SK-N-SH (cell line): Measurements from ENCODE around the gene CADM1. TPM values are rescaled to one million over a fixed set of nuclear protein-coding genes. Genes with fewer than 3 reads are reported as not detected.

Experiments used
- CTCF ChIA-PET: fragments of 300-600, 350-600 bp; formaldehyde crosslinking; extraction: SDS; loops from one replicate; lab custom pipeline; 2021; lab: Yijun Ruan, JAX
- POLR2A ChIA-PET: fragments of 350-600 bp; sonication (Branson Sonifier 250); formaldehyde crosslinking; extraction: SDS; loops from one replicate; lab custom pipeline; 2020; ENCODE audit warnings: antibody characterized with exemption, inconsistent platforms; lab: Yijun Ruan, JAX
- DNase-seq: peaks from one replicate; pipeline ENCODE4 v3.0.0; 2012
- H2AFZ ChIP-seq: fragments of 200-600 bp; sonication (generic); 2 replicates; pipeline ENCODE4 v1.8.1; 2016; ENCODE audit warnings: antibody characterized with exemption, mild to moderate bottlenecking, low read depth
- H3F3A ChIP-seq: fragments of 200-600 bp; sonication (generic); replicated peaks from 2 replicates; pipeline ENCODE3; 2016; ENCODE audit warnings: antibody characterized with exemption, mild to moderate bottlenecking; ENCODE audit not compliant: insufficient read depth
- H3K27ac ChIP-seq, 2 experiments: fragments of 200-500 bp in 1 of 2; fragments of 200-600 bp in 1 of 2; sonication (Bioruptor generic) in 1 of 2; sonication (generic), shearing (Covaris generic) in 1 of 2; 2 replicates each; pipeline versions ENCODE4 v1.5.1 to v1.6.1; 2014 to 2016; ENCODE audit warnings: low read depth in 2 of 2, inconsistent platforms in 1 of 2, low read length in 1 of 2, mild to moderate bottlenecking in 1 of 2, mixed read lengths in 1 of 2
- H3K27me3 ChIP-seq: fragments of 200-600 bp; sonication (generic), shearing (Covaris generic); 2 replicates; pipeline ENCODE4 v1.6.1; 2016; ENCODE audit warnings: mixed run types; ENCODE audit not compliant: insufficient read depth
- H3K36me3 ChIP-seq, 2 experiments: fragments of 200-500 bp in 1 of 2; fragments of 200-600 bp in 1 of 2; sonication (Bioruptor generic) in 1 of 2; sonication (generic) in 1 of 2; replicated peaks in 1 of 2; 2 replicates each; pipeline versions ENCODE3 to v1.5.1; 2014 to 2016; ENCODE audit warnings: low read length in 1 of 2, mild to moderate bottlenecking in 1 of 2; ENCODE audit not compliant: insufficient read depth in 2 of 2, control insufficient read depth in 1 of 2
- H3K4me1 ChIP-seq, 2 experiments: fragments of 200-500 bp in 1 of 2; fragments of 200-600 bp in 1 of 2; sonication (Bioruptor generic) in 1 of 2; sonication (generic), shearing (Covaris generic) in 1 of 2; 2 replicates each; pipeline versions ENCODE4 v1.5.1 to v1.6.1; 2014 to 2016; ENCODE audit warnings: low read depth in 1 of 2, low read length in 1 of 2, mixed run types in 1 of 2; ENCODE audit not compliant: insufficient read depth in 2 of 2, control insufficient read depth in 1 of 2
- H3K4me2 ChIP-seq: fragments of 200-600 bp; sonication (generic), shearing (Covaris generic); 2 replicates; pipeline ENCODE4 v1.6.1; 2017; ENCODE audit warnings: mixed run types
- H3K4me3 ChIP-seq, 2 experiments: fragments of 200-500 bp in 1 of 2; fragments of 200-600 bp in 1 of 2; sonication (Bioruptor generic) in 1 of 2; sonication (generic), shearing (Covaris generic) in 1 of 2; 2 replicates each; pipeline versions ENCODE4 v1.5.1 to v1.8.1; 2014 to 2016; ENCODE audit warnings: low read depth in 2 of 2, inconsistent platforms in 1 of 2, low read length in 1 of 2, mild to moderate bottlenecking in 1 of 2, mixed read lengths in 1 of 2, moderate library complexity in 1 of 2
- H3K79me2 ChIP-seq: fragments of 200-600 bp; sonication (generic); 2 replicates; pipeline ENCODE4 v1.8.1; 2017; ENCODE audit warnings: mild to moderate bottlenecking; ENCODE audit not compliant: insufficient read depth
- H3K9ac ChIP-seq: fragments of 200-600 bp; sonication (generic); 2 replicates; pipeline ENCODE4 v1.6.1; 2017; ENCODE audit warnings: mixed run types
- H3K9me2 ChIP-seq: fragments of 200-600 bp; sonication (generic); 2 replicates; pipeline ENCODE4 v1.6.1; 2017; ENCODE audit warnings: mixed run types
- H3K9me3 ChIP-seq: fragments of 200-600 bp; sonication (generic); 2 replicates; pipeline ENCODE4 v1.6.1; 2017; ENCODE audit warnings: mixed run types, mild to moderate bottlenecking, moderate library complexity
- H4K20me1 ChIP-seq: fragments of 200-600 bp; sonication (generic); 2 replicates; pipeline ENCODE4 v1.6.1; 2017; ENCODE audit warnings: mild to moderate bottlenecking, mixed run types; ENCODE audit not compliant: insufficient read depth
- CHD2 ChIP-seq: fragments of 150-350 bp; IDR thresholded peaks from 2 replicates; pipeline ENCODE4 v1.6.1; 2018; ENCODE audit warnings: low read length; ENCODE audit not compliant: partially characterized antibody
- EP300 ChIP-seq, 2 experiments: IDR thresholded peaks; 2 replicates each; pipeline versions ENCODE4 v1.4.0 to v1.6.1; 2012; ENCODE audit warnings: borderline replicate concordance in 1 of 2, low read depth in 1 of 2, low read length in 1 of 2
- GABPA ChIP-seq: IDR thresholded peaks from 2 replicates; pipeline ENCODE4 v1.4.0; 2012; ENCODE audit warnings: low read depth, mild to moderate bottlenecking
- MEF2A ChIP-seq: IDR thresholded peaks from 2 replicates; pipeline ENCODE4 v1.4.0; 2012; ENCODE audit warnings: low read depth, borderline replicate concordance
- NRF1 ChIP-seq: IDR thresholded peaks from 2 replicates; pipeline ENCODE4 v1.6.1; 2012; ENCODE audit warnings: low read depth, mild to moderate bottlenecking, low read length
- RAD21 ChIP-seq: IDR thresholded peaks from 2 replicates; pipeline ENCODE4 v1.6.1; 2012; ENCODE audit warnings: mild to moderate bottlenecking, low read length
- RCOR1 ChIP-seq: fragments of 150-350 bp; IDR thresholded peaks from 2 replicates; pipeline ENCODE4 v1.6.1; 2017; ENCODE audit warnings: antibody characterized with exemption, low read length
- SIN3A ChIP-seq: IDR thresholded peaks from 2 replicates; pipeline ENCODE4 v1.6.1; 2012; ENCODE audit warnings: low read depth, mild to moderate bottlenecking, low read length, moderate library complexity, borderline replicate concordance
- SMC3 ChIP-seq: IDR thresholded peaks from 2 replicates; pipeline ENCODE4 v1.6.1; 2012; ENCODE audit warnings: low read depth, low read length, improper control_type of control experiment
- TAF1 ChIP-seq: IDR thresholded peaks from 2 replicates; pipeline ENCODE4 v1.6.1; 2012; ENCODE audit warnings: low read depth, mild to moderate bottlenecking, low read length, moderate library complexity, borderline replicate concordance
- YY1 ChIP-seq: IDR thresholded peaks from 2 replicates; pipeline ENCODE4 v1.4.0; 2012; ENCODE audit warnings: low read depth, mild to moderate bottlenecking
- WGBS: methylation state at CpG from one replicate; pipeline ENCODE4 v1.1.6; 2017; ENCODE audit warnings: low lambda C conversion rate; 5-methylcytosine and 5-hydroxymethylcytosine counted together
- polyA plus RNA-seq, 3 experiments: library from polyadenylated mRNA; depleted of rRNA; stranded (reverse); fragments of >200 nt; gene quantifications; 2 replicates each; pipeline ENCODE4 v1.2.3, GENCODE V29; 2012
- TF ChIP-seq, protein P1 (sequence below): fragments of 150-350 bp; IDR thresholded peaks from 2 replicates; pipeline ENCODE4 v1.6.1; 2016; ENCODE audit warnings: mild to moderate bottlenecking, low read depth, low read length
- TF ChIP-seq, protein P2 (sequence below): IDR thresholded peaks from 2 replicates; pipeline ENCODE4; 2012

Gene CADM1
- polyA plus RNA-seq, 1 of the 3 experiments (the other 2 are of a cell fraction): 7.9 TPM

DNA sequence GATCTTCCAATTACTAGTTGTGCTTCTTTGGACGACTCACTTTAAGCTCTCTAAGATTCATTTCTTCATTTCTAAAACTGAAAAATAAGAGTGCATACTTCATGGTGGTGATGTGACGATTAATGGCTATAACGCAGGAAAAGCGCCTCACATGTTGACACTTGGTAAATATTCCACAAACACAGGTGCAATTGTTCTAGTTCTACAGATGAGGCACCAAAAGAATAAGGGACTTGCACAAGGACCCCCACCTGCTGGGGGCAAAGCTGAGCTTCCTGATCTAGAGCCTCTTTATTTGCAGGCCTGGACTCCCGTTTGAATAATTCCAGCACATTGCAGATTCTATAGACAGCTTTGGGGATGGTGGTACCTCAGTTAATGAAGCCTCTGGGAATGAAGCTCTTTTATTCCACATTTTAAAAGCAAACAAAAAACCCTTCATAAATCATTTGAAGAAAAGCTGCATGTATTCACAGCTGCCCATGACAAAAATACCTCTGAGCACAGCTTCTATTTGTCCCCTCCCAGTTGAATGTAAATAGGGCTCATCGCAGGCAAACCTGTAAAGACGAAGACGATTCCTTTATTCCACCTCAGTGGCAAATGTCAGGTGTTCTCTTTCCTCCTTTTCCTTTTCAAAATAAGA lies 14.9 kb upstream of the CADM1 start:
- no peak for DNase-seq
- TF ChIP-seq, protein P1, sequence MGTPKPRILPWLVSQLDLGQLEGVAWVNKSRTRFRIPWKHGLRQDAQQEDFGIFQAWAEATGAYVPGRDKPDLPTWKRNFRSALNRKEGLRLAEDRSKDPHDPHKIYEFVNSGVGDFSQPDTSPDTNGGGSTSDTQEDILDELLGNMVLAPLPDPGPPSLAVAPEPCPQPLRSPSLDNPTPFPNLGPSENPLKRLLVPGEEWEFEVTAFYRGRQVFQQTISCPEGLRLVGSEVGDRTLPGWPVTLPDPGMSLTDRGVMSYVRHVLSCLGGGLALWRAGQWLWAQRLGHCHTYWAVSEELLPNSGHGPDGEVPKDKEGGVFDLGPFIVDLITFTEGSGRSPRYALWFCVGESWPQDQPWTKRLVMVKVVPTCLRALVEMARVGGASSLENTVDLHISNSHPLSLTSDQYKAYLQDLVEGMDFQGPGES: no peak
- TF ChIP-seq SIN3A (no peak), RCOR1 (no peak), TAF1 (no peak), RAD21 (no peak), MEF2A (no peak), SMC3 (no peak), GABPA (no peak), YY1 (no peak), NRF1 (no peak)
- TF ChIP-seq, protein P2, sequence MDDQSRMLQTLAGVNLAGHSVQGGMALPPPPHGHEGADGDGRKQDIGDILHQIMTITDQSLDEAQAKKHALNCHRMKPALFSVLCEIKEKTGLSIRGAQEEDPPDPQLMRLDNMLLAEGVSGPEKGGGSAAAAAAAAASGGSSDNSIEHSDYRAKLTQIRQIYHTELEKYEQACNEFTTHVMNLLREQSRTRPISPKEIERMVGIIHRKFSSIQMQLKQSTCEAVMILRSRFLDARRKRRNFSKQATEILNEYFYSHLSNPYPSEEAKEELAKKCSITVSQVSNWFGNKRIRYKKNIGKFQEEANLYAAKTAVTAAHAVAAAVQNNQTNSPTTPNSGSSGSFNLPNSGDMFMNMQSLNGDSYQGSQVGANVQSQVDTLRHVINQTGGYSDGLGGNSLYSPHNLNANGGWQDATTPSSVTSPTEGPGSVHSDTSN: no peak
- TF ChIP-seq, all 33 proteins: peak for 0
- Histone ChIP-seq H3K27ac (no peak overlapping the region), H3K9me3 (no peaks in the 10 kb centered on the region), H3K4me2 (no peak overlapping the region), H3K4me3 (no peak overlapping the region), H3K4me1 (no peaks in the 10 kb centered on the region), H3F3A (no peaks in the 10 kb centered on the region), H4K20me1 (no peaks in the 10 kb centered on the region), H2AFZ (no peak overlapping the region), H3K27me3 (no peaks in the 10 kb centered on the region), H3K9ac (no peak overlapping the region), H3K79me2 (no peaks in the 10 kb centered on the region), H3K9me2 (no peaks in the 10 kb centered on the region), H3K36me3 (no peaks in the 10 kb centered on the region)
- CTCF ChIA-PET: interaction anchor here (1.2 to 1.7 kb wide), 2 partner anchors 9 to 14 kb away, joined by 3 read pairs; partner anchors contain the start of gene CADM1
- WGBS: 64% methylated on average over 8 of the region's 8 CpGs
- POLR2A ChIA-PET: no interaction called here

DNA sequence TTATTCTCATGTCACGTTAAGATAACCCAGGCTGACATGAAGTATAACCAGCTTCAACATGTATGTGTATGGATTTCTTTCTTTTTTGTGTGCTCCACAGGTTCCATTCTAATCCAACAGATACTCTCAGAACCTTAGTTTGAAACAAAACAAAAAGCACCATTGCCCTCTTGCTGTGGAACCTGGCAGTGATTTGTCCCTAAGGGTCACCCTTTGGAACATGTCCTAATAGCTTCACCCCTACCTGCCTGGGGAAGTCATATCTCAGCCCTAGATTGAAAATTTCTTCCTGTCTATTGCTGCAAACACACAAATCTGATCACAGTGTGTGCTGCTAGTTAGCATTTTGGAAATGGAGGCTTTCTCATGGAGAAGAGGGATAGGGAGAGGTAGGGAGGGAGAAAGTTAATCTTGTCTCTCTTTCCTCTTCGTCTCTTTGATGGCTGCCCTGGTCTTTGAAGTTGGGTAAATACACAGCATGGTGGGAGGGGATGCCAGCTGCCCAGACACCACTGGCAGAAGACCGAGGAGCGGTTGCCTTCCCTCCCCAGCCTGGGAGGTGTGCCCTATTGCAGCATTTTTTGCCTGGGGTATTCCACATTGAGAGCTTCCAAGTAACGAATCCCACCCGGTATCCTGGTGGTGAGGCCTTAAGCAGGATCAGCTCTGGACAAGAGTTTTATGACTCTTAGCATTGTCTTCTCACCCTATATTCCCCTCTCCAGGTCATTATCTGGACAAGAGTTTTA lies 11.6 kb upstream of the CADM1 start:
- Histone ChIP-seq H3K4me2 (no peak overlapping the region), H3K36me3 (no peaks in the 10 kb centered on the region), H3F3A (no peaks in the 10 kb centered on the region), H3K9me2 (no peaks in the 10 kb centered on the region), H4K20me1 (no peaks in the 10 kb centered on the region), H3K9me3 (no peaks in the 10 kb centered on the region), H3K9ac (no peak overlapping the region), H3K4me3 (no peak overlapping the region), H3K27ac (no peak overlapping the region), H3K79me2 (no peaks in the 10 kb centered on the region), H3K4me1 (no peaks in the 10 kb centered on the region), H2AFZ (no peak overlapping the region), H3K27me3 (no peaks in the 10 kb centered on the region; the same call in 1 of the 2 replicates)
- TF ChIP-seq CHD2: no peak
- TF ChIP-seq EP300 (IDR thresholded peaks at IDR 0.05; ENCODE audit: borderline replicate concordance in 1 of 2, low read depth in 1 of 2, low read length in 1 of 2): no peak
- no peak for TF ChIP-seq NRF1
- ChIA-PET POLR2A (no interaction called here), CTCF (interaction anchor here (0.6 to 1.6 kb wide), 2 partner anchors 11 to 192 kb away, joined by 3 to 6 read pairs; partner anchors contain the start of gene CADM1)
- DNase-seq: no peak
- 28% methylated on average over 4 of the region's 6 CpGs for WGBS
